K562 (cell line): ENCODE measurements around the gene BCL6B. TPM values are rescaled to one million over a fixed set of nuclear protein-coding genes. Genes with fewer than 3 reads are reported as not detected.

Source experiments
- ARID3A ChIP-seq: IDR thresholded peaks from 2 replicates; pipeline ENCODE4 v1.6.1; 2012; ENCODE audit warnings: low read depth, low read length, improper control_type of control experiment, borderline replicate concordance
- ATF3 ChIP-seq, 2 experiments: fragments of 450-650 bp in 1 of 2; sonication (generic) in 1 of 2; formaldehyde crosslinking in 1 of 2; IDR thresholded peaks in 1 of 2; conservative IDR thresholded peaks in 1 of 2; 2 replicates each; pipeline versions ENCODE4 v1.6.1 to v1.8.1; 2016 to 2023; ENCODE audit warnings: mild to moderate bottlenecking in 2 of 2, moderate library complexity in 2 of 2, inconsistent platforms in 1 of 2, missing genetic modification reagents in 1 of 2
- CBFA2T2 ChIP-seq: fragments of 450-650 bp; conservative IDR thresholded peaks from 2 replicates; pipeline ENCODE4 v1.6.1; 2017; ENCODE audit warnings: mild to moderate bottlenecking
- CHD4 ChIP-seq: fragments of 200-600 bp; sonication (generic); IDR thresholded peaks from 3 replicates; pipeline ENCODE4 v1.6.1; 2012; ENCODE audit warnings: low read depth, mild to moderate bottlenecking, mixed read lengths, low read length, inconsistent platforms; ENCODE audit not compliant: insufficient read depth, insufficient replicate concordance, poor library complexity, severe bottlenecking
- DMBX1 ChIP-seq: fragments of 250-450 bp; sonication (Bioruptor Pico); IDR thresholded peaks from 2 replicates; pipeline ENCODE4 v1.8.0; 2022; ENCODE audit warnings: inconsistent platforms, mild to moderate bottlenecking, moderate library complexity, borderline replicate concordance
- GATAD2A ChIP-seq: fragments of 450-650 bp; IDR thresholded peaks from 2 replicates; pipeline ENCODE4 v1.6.1; 2017
- HDAC2 ChIP-seq: fragments of 450-650 bp; IDR thresholded peaks from 2 replicates; pipeline ENCODE4 v1.6.1; 2016; ENCODE audit warnings: mild to moderate bottlenecking
- HNRNPUL1 ChIP-seq: fragments of 200-400 bp; formaldehyde crosslinking; IDR thresholded peaks from 2 replicates; pipeline ENCODE4 v1.6.1; 2017; ENCODE audit warnings: low read length
- JUN ChIP-seq, 2 experiments: sonication (generic) in 1 of 2; formaldehyde crosslinking in 1 of 2; IDR thresholded peaks; 2 replicates each; pipeline versions ENCODE4 v1.6.1 to v1.8.0; 2012 to 2022; ENCODE audit warnings: borderline replicate concordance in 2 of 2, mild to moderate bottlenecking in 2 of 2, improper control_type of control experiment in 1 of 2, low read depth in 1 of 2, low read length in 1 of 2, missing genetic modification reagents in 1 of 2
- NCOA1 ChIP-seq: fragments of 450-650 bp; IDR thresholded peaks from 2 replicates; pipeline ENCODE4 v1.6.1; 2016; ENCODE audit warnings: low read depth
- NCOA2 ChIP-seq, 2 experiments: fragments of 450-650 bp; IDR thresholded peaks; 2 replicates each; pipeline ENCODE4 v1.6.1; 2018; ENCODE audit warnings: mild to moderate bottlenecking in 2 of 2, moderate library complexity in 1 of 2; ENCODE audit not compliant: partially characterized antibody in 2 of 2
- NCOR1 ChIP-seq: fragments of 450-650 bp; IDR thresholded peaks from 2 replicates; pipeline ENCODE4 v1.6.1; 2016; ENCODE audit warnings: mild to moderate bottlenecking, moderate library complexity
- NFE2 ChIP-seq: IDR thresholded peaks from 2 replicates; pipeline ENCODE4 v1.6.1; 2014; ENCODE audit warnings: antibody characterized with exemption, low read depth
- PHTF2 ChIP-seq: fragments of 250-450 bp; sonication (Bioruptor Pico); IDR thresholded peaks from 2 replicates; pipeline ENCODE4 v1.5.0; 2021; ENCODE audit warnings: mild to moderate bottlenecking
- POLR2AphosphoS2 ChIP-seq: IDR thresholded peaks from 2 replicates; pipeline ENCODE4 v1.6.1; 2012; ENCODE audit warnings: low read length, improper control_type of control experiment
- SREBF1 ChIP-seq: fragments of 150-350 bp; IDR thresholded peaks from 2 replicates; pipeline ENCODE4 v1.6.1; 2014; ENCODE audit warnings: antibody characterized with exemption, low read depth, low read length, borderline replicate concordance
- polyA plus RNA-seq, 8 experiments: library from polyadenylated mRNA; depleted of rRNA in 4 of 8; stranded (reverse) in 5 of 8; unstranded in 3 of 8; fragments of >200 nt; fragmentation: Nextera tagmentation in 2 of 8; fragmentation: Illumina TruSeq in 1 of 8; extraction: Ambion mirVana in 2 of 8; extraction: Trizol in 1 of 8; gene quantifications; 2 replicates each; pipeline versions ENCODE4 v1.2.1 to v1.2.3, GENCODE V29; 2011 to 2014; ENCODE audit warnings: inconsistent platforms in 1 of 8, missing spikeins in 1 of 8
- total RNA-seq, 7 experiments: library from RNA; depleted of rRNA in 6 of 7; stranded (reverse); fragments of >200 nt in 6 of 7; fragmentation: Illumina TruSeq in 2 of 7; extraction: Trizol in 2 of 7; gene quantifications; 2 replicates each; pipeline versions ENCODE4 v1.2.1 to v1.2.3, GENCODE V29; 2011 to 2021; ENCODE audit warnings: low replicate concordance in 1 of 7
- TF ChIP-seq, protein P1 (sequence below): fragments of 250-450 bp; sonication (Bioruptor Pico); IDR thresholded peaks from 2 replicates; pipeline ENCODE4 v1.5.0; 2021; ENCODE audit warnings: mild to moderate bottlenecking, borderline replicate concordance
- TF ChIP-seq, protein P2 (sequence below): fragments of 450-650 bp; IDR thresholded peaks from 2 replicates; pipeline ENCODE4 v1.6.1; 2016
- TF ChIP-seq, protein P3 (sequence below): sonication (generic); formaldehyde crosslinking; IDR thresholded peaks from 2 replicates; pipeline ENCODE4 v1.8.1; 2023; ENCODE audit warnings: mild to moderate bottlenecking, missing genetic modification reagents

BCL6B gene
- total and polyA plus RNA-seq, 9 of the 15 experiments (the other 6 are each of a cell fraction or from before 2014, with no cell fraction given) = 0.89 to 5.0 (median 3.6) TPM

GRCh38 chr17:6998855-6999508, 23.9 kb upstream of the BCL6B start (continued):
- peak; percentile 45; the same call in 1 of the 2 replicates for TF ChIP-seq DMBX1 (CRISPR knock-in tag)
- TF ChIP-seq ARID3A = 0 out of 2 replicates have a peak, but pooled peaks have one; percentile 35
- no peak for TF ChIP-seq SREBF1
- no peak for TF ChIP-seq HNRNPUL1
- peak; percentile 76 for TF ChIP-seq NFE2
- peak in 1 of 2 experiments; percentile 16 for TF ChIP-seq NCOA2 (IDR thresholded peaks at IDR 0.05; ENCODE audit: partially characterized antibody in 2 of 2)
- TF ChIP-seq POLR2AphosphoS2 = no peak
- TF ChIP-seq, protein P1, sequence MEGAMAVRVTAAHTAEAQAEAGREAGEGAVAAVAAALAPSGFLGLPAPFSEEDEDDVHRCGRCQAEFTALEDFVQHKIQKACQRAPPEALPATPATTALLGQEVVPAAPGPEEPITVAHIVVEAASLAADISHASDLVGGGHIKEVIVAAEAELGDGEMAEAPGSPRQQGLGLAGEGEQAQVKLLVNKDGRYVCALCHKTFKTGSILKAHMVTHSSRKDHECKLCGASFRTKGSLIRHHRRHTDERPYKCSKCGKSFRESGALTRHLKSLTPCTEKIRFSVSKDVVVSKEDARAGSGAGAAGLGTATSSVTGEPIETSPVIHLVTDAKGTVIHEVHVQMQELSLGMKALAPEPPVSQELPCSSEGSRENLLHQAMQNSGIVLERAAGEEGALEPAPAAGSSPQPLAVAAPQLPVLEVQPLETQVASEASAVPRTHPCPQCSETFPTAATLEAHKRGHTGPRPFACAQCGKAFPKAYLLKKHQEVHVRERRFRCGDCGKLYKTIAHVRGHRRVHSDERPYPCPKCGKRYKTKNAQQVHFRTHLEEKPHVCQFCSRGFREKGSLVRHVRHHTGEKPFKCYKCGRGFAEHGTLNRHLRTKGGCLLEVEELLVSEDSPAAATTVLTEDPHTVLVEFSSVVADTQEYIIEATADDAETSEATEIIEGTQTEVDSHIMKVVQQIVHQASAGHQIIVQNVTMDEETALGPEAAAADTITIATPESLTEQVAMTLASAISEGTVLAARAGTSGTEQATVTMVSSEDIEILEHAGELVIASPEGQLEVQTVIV (CRISPR knock-in tag) = no peak
- TF ChIP-seq HDAC2 = 0 out of 2 replicates have a peak, but pooled peaks have one; percentile 36
- TF ChIP-seq CBFA2T2 = peak; percentile 60
- TF ChIP-seq, protein P2, sequence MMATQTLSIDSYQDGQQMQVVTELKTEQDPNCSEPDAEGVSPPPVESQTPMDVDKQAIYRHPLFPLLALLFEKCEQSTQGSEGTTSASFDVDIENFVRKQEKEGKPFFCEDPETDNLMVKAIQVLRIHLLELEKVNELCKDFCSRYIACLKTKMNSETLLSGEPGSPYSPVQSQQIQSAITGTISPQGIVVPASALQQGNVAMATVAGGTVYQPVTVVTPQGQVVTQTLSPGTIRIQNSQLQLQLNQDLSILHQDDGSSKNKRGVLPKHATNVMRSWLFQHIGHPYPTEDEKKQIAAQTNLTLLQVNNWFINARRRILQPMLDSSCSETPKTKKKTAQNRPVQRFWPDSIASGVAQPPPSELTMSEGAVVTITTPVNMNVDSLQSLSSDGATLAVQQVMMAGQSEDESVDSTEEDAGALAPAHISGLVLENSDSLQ = peak; percentile 38; the same call in 1 of the 2 replicates
- TF ChIP-seq NCOA1 = peak; percentile 45; the same call in 1 of the 2 replicates
- TF ChIP-seq, protein P3, sequence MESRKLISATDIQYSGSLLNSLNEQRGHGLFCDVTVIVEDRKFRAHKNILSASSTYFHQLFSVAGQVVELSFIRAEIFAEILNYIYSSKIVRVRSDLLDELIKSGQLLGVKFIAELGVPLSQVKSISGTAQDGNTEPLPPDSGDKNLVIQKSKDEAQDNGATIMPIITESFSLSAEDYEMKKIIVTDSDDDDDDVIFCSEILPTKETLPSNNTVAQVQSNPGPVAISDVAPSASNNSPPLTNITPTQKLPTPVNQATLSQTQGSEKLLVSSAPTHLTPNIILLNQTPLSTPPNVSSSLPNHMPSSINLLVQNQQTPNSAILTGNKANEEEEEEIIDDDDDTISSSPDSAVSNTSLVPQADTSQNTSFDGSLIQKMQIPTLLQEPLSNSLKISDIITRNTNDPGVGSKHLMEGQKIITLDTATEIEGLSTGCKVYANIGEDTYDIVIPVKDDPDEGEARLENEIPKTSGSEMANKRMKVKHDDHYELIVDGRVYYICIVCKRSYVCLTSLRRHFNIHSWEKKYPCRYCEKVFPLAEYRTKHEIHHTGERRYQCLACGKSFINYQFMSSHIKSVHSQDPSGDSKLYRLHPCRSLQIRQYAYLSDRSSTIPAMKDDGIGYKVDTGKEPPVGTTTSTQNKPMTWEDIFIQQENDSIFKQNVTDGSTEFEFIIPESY (CRISPR knock-in tag) = no peak
- TF ChIP-seq ATF3 (IDR thresholded peaks at IDR 0.05) = peak; percentile 97
- no peak for TF ChIP-seq ATF3 (CRISPR knock-in tag; conservative IDR thresholded peaks at IDR 0.05)
- TF ChIP-seq NCOR1 = peak; percentile 63
- peak; percentile 93 for TF ChIP-seq JUN (IDR thresholded peaks at IDR 0.05; ENCODE audit: borderline replicate concordance, low read depth, low read length)
- no peak for TF ChIP-seq JUN (CRISPR knock-in tag; IDR thresholded peaks at IDR 0.05; ENCODE audit: borderline replicate concordance)
- no peak for TF ChIP-seq PHTF2
- TF ChIP-seq GATAD2A = peak; percentile 18; the same call in 1 of the 2 replicates
- no peak for TF ChIP-seq CHD4
